Progenitor cell of endocrine pancreas (in vitro differentiated cells): ENCODE measurements around the gene MAN2A1. TPM values are rescaled to one million over a fixed set of nuclear protein-coding genes. Genes with fewer than 3 reads are reported as not detected.

Source experiments
- DNase-seq: peaks from one replicate; pipeline ENCODE4 v3.0.0; 2021; ENCODE audit warnings: low spot score; ENCODE audit not compliant: unreplicated experiment
- H3K27ac Mint-ChIP-seq: 2 replicates; pipeline ENCODE4 v1.8.0; 2021; ENCODE audit warnings: mild to moderate bottlenecking, moderate library complexity, mixed read lengths
- H3K27me3 Mint-ChIP-seq: 2 replicates; pipeline ENCODE4 v1.8.0; 2021; ENCODE audit warnings: mixed read lengths
- H3K36me3 Mint-ChIP-seq: 2 replicates; pipeline ENCODE4 v1.8.0; 2022; ENCODE audit warnings: mixed read lengths; ENCODE audit not compliant: insufficient read depth
- H3K4me1 Mint-ChIP-seq: 2 replicates; pipeline ENCODE4 v1.8.0; 2021; ENCODE audit warnings: low read depth, mixed read lengths
- H3K4me3 Mint-ChIP-seq: 2 replicates; pipeline ENCODE4 v1.8.0; 2021; ENCODE audit warnings: low read depth, mild to moderate bottlenecking, moderate library complexity, mixed read lengths
- H3K9me3 Mint-ChIP-seq: 2 replicates; pipeline ENCODE4 v1.8.0; 2021; ENCODE audit warnings: low read depth, mixed read lengths
- CTCF ChIP-seq: fragments of 200-600 bp; sonication (generic); IDR thresholded peaks from one replicate; pipeline ENCODE4 v1.5.0; 2021; ENCODE audit warnings: antibody characterized with exemption, mild to moderate bottlenecking; ENCODE audit not compliant: unreplicated experiment
- total RNA-seq: library from RNA; stranded (reverse); gene quantifications from 2 replicates; pipeline ENCODE4 v1.2.1, GENCODE V29; 2021

The MAN2A1 gene
- total RNA-seq, 1 donor from 2014 or later, result 41.9 TPM

GRCh38 chr5:109744261-109744660 lies 54.5 kb downstream of the MAN2A1 start:
- H3K4me3 Mint-ChIP-seq, result no peak overlapping the region
- H3K27me3 Mint-ChIP-seq, result no peaks in the 10 kb centered on the region
- DNase-seq, result no peak
- peaks cover 16% of the 10 kb centered on the region for H3K4me1 Mint-ChIP-seq
- H3K27ac Mint-ChIP-seq, result no peak overlapping the region
- TF ChIP-seq CTCF, result no peak
- no peaks in the 10 kb centered on the region for H3K36me3 Mint-ChIP-seq
- peaks cover 3% of the 10 kb centered on the region for H3K9me3 Mint-ChIP-seq

GRCh38 chr5:109748546-109748945 lies 58.8 kb downstream of the MAN2A1 start:
- H3K4me1 Mint-ChIP-seq, result peaks cover 4% of the 10 kb centered on the region
- H3K27ac Mint-ChIP-seq, result no peak overlapping the region
- no peak for TF ChIP-seq CTCF
- no peak for DNase-seq
- peaks cover 3% of the 10 kb centered on the region for H3K9me3 Mint-ChIP-seq
- H3K4me3 Mint-ChIP-seq, result no peak overlapping the region
- peaks cover 2% of the 10 kb centered on the region for H3K36me3 Mint-ChIP-seq
- no peaks in the 10 kb centered on the region for H3K27me3 Mint-ChIP-seq

- Mint-ChIP-seq H3K4me1 (peaks cover 5% of the 10 kb centered on the region), H3K4me3 (no peak overlapping the region), H3K27me3 (no peaks in the 10 kb centered on the region), H3K27ac (no peak overlapping the region), H3K36me3 (peaks cover 2% of the 10 kb centered on the region), H3K9me3 (no peaks in the 10 kb centered on the region)
- TF ChIP-seq CTCF, result no peak
- DNase-seq, result no peak
Measured at GRCh38 chr5:109750463-109750862, 60.7 kb downstream of the MAN2A1 start.

- Mint-ChIP-seq H3K4me3 (no peak overlapping the region), H3K36me3 (peaks cover 6% of the 10 kb centered on the region), H3K4me1 (peaks cover 5% of the 10 kb centered on the region), H3K27me3 (no peaks in the 10 kb centered on the region), H3K9me3 (no peaks in the 10 kb centered on the region), H3K27ac (no peak overlapping the region)
- no peak for TF ChIP-seq CTCF
- no peak for DNase-seq
Measured at GRCh38 chr5:109753279-109753678, 63.6 kb downstream of the MAN2A1 start.

- Mint-ChIP-seq H3K4me3 (no peak overlapping the region), H3K9me3 (no peaks in the 10 kb centered on the region), H3K4me1 (peaks cover 1% of the 10 kb centered on the region), H3K27ac (no peak overlapping the region), H3K36me3 (peaks cover 6% of the 10 kb centered on the region), H3K27me3 (no peaks in the 10 kb centered on the region)
- no peak for DNase-seq
- TF ChIP-seq CTCF, result no peak
Measured at GRCh38 chr5:109754319-109754718, 64.6 kb downstream of the MAN2A1 start.
